B cell (primary cell): Measurements from ENCODE around the gene MYL11. TPM values are rescaled to one million over a fixed set of nuclear protein-coding genes. Genes with fewer than 3 reads are reported as not detected.

Source experiments
- ATAC-seq: fragments of 200-7000 bp; cut with Tn5 transposase; one replicate; pipeline ENCODE4 v1.10.0; 2021; ENCODE audit warnings: low read depth, mild to moderate bottlenecking, moderate number of reproducible peaks, moderate library complexity
- CTCF ChIA-PET: fragments of 350-600 bp; sonication (Branson Sonifier 250); formaldehyde crosslinking; loops from one replicate; lab custom pipeline; 2021; ENCODE audit warnings: antibody characterized with exemption, inconsistent platforms; lab: Charles Lee
- POLR2A ChIA-PET: fragments of 350-600 bp; sonication (Branson Sonifier 250); formaldehyde crosslinking; loops from one replicate; lab custom pipeline; 2021; ENCODE audit warnings: antibody characterized with exemption; lab: Charles Lee
- DNase-seq: peaks from one replicate; pipeline ENCODE4 v3.0.0; 2013
- H2AFZ ChIP-seq: 2 replicates; pipeline ENCODE4 v1.6.1; 2012; ENCODE audit warnings: mild to moderate bottlenecking, low read depth, low read length; ENCODE audit not compliant: insufficient read depth, poor library complexity, severe bottlenecking
- H3K27ac ChIP-seq, 2 donors: 1 replicate in 1 of 2; 2 replicates in 1 of 2; pipeline ENCODE4 v1.5.1; 2012 to 2013; ENCODE audit warnings: low read length in 2 of 2, mild to moderate bottlenecking in 2 of 2, moderate library complexity in 1 of 2
- H3K27me3 ChIP-seq, 4 experiments: fragments of 200-600 bp in 1 of 4; sonication (generic) in 1 of 4; replicated peaks in 1 of 4; 1 replicate in 2 of 4; 2 replicates in 2 of 4; pipeline versions ENCODE4 v1.6.1 to v1.7.0; 2013 to 2016; ENCODE audit warnings: low read length in 3 of 4, mild to moderate bottlenecking in 2 of 4, mixed read lengths in 1 of 4, moderate library complexity in 1 of 4; ENCODE audit not compliant: insufficient read depth in 4 of 4, control insufficient read depth in 3 of 4; ENCODE audit errors: control extremely low read depth in 1 of 4
- H3K36me3 ChIP-seq, 2 experiments: replicated peaks in 1 of 2; 1 replicate in 1 of 2; 2 replicates in 1 of 2; pipeline versions ENCODE4 v1.6.1 to v1.7.1; 2013; ENCODE audit warnings: low read length in 1 of 2; ENCODE audit not compliant: insufficient read depth in 2 of 2, control insufficient read depth in 1 of 2; ENCODE audit errors: control extremely low read depth in 1 of 2, extremely low read depth in 1 of 2
- H3K4me1 ChIP-seq, 2 donors: fragments of 200-600 bp in 1 of 2; sonication (generic) in 1 of 2; 1 replicate in 1 of 2; 2 replicates in 1 of 2; pipeline versions ENCODE4 v1.5.1 to v1.6.1; 2013 to 2017; ENCODE audit warnings: low read length in 2 of 2; ENCODE audit not compliant: control insufficient read depth in 2 of 2, insufficient read depth in 2 of 2
- H3K4me2 ChIP-seq: replicated peaks from 2 replicates; pipeline ENCODE3; 2012; ENCODE audit warnings: mild to moderate bottlenecking, low read depth, low read length; ENCODE audit not compliant: poor library complexity, severe bottlenecking
- H3K4me3 ChIP-seq, 5 experiments: fragments of 200-600 bp in 1 of 5; sonication (generic) in 1 of 5; 1 replicate in 3 of 5; 2 replicates in 2 of 5; pipeline versions ENCODE4 v1.5.1 to v1.7.0; 2011 to 2016; ENCODE audit warnings: low read length in 4 of 5, mild to moderate bottlenecking in 4 of 5, low read depth in 2 of 5, control low read depth in 1 of 5, moderate library complexity in 1 of 5; ENCODE audit not compliant: insufficient read depth in 1 of 5; ENCODE audit errors: control extremely low read depth in 1 of 5, extremely low read depth in 1 of 5
- H3K79me2 ChIP-seq: fragments of 200-600 bp; sonication (generic); one replicate; pipeline ENCODE4 v1.6.0; 2016; ENCODE audit warnings: low read length; ENCODE audit not compliant: control insufficient read depth, insufficient read depth
- H3K9ac ChIP-seq: fragments of 200-600 bp; sonication (generic); 2 replicates; pipeline ENCODE4 v1.6.1; 2017; ENCODE audit warnings: mild to moderate bottlenecking, low read length, moderate library complexity
- H3K9me3 ChIP-seq, 3 donors: one replicate each; pipeline versions ENCODE4 v1.6.1 to v1.7.1; 2013; ENCODE audit warnings: low read length in 2 of 3; ENCODE audit not compliant: control insufficient read depth in 2 of 3, insufficient read depth in 1 of 3; ENCODE audit errors: control extremely low read depth in 1 of 3
- H4K20me1 ChIP-seq: 2 replicates; pipeline ENCODE4 v1.6.0; 2012; ENCODE audit warnings: mild to moderate bottlenecking, low read length; ENCODE audit not compliant: insufficient read depth, control insufficient read depth, poor library complexity, severe bottlenecking
- H3K27ac Mint-ChIP-seq: one replicate; pipeline ENCODE4 v1.8.0; 2021; ENCODE audit warnings: mixed read lengths
- H3K27me3 Mint-ChIP-seq: one replicate; pipeline ENCODE4 v1.8.0; 2021; ENCODE audit warnings: mixed read lengths
- H3K4me1 Mint-ChIP-seq: one replicate; pipeline ENCODE4 v1.8.0; 2021; ENCODE audit warnings: mixed read lengths
- H3K4me3 Mint-ChIP-seq: one replicate; pipeline ENCODE4 v1.8.0; 2021; ENCODE audit warnings: mixed read lengths
- H3K9me3 Mint-ChIP-seq: one replicate; pipeline ENCODE4 v1.8.0; 2022; ENCODE audit warnings: mixed read lengths; ENCODE audit not compliant: insufficient read depth
- CTCF ChIP-seq: fragments of 200-600 bp; IDR thresholded peaks from one replicate; pipeline ENCODE4 v1.8.0; 2022; ENCODE audit warnings: antibody characterized with exemption, mild to moderate bottlenecking
- EZH2 ChIP-seq: IDR thresholded peaks from 2 replicates; pipeline ENCODE4 v1.6.1; 2012; ENCODE audit warnings: borderline replicate concordance, low read depth, mild to moderate bottlenecking, moderate library complexity, low read length; ENCODE audit not compliant: insufficient read depth, poor library complexity, severe bottlenecking
- WGBS: methylation state at CpG from one replicate; pipeline ENCODE4 v1.1.5; 2013; ENCODE audit warnings: missing lambda C conversion rate; ENCODE audit not compliant: insufficient coverage; 5-methylcytosine and 5-hydroxymethylcytosine counted together
- intact Hi-C: fragments of 100-400 bp; cut with micrococcal nuclease; formaldehyde crosslinking; loops from one replicate; pipeline ENCODE4 v1.10.0; 2022
- polyA plus RNA-seq: library from polyadenylated mRNA; depleted of rRNA; stranded (reverse); fragments of >200 nt; gene quantifications from 2 replicates; pipeline ENCODE4 v1.2.3, GENCODE V29; 2012
- total RNA-seq, 2 donors: library from RNA; stranded (reverse); fragments of 120-200 nt in 1 of 2; gene quantifications; 1 replicate in 1 of 2; 2 replicates in 1 of 2; pipeline versions ENCODE4 v1.2.3 to v1.2.4, GENCODE V29; 2013 to 2022

MYL11 gene
- total and polyA plus RNA-seq, 2 donors (not counting 1 experiment from before 2014, with no cell fraction given): 3.6 TPM; not detected in 1

GRCh38 chr16:30382111-30382881, 7.7 kb downstream of the MYL11 start, which contains the start of gene SEPTIN1:
Gene SEPTIN1, minus strand, starts transcription at chr16:30382561. Its CDS starts 19 bp downstream, at chr16:30382542.
- H3K4me3 ChIP-seq: peak within 1 kb of the TSS; percentile 17 to 73 (median 66)
- TF ChIP-seq EZH2 (no peak), CTCF (no peak)
- H2AFZ ChIP-seq: peak within 1 kb of the TSS; percentile 84
- DNase-seq: peak; percentile 84
- Mint-ChIP-seq H3K27ac (peak within 1 kb of the TSS; percentile 98), H3K9me3 (no peaks in the 10 kb centered on the region), H3K4me3 (peak within 1 kb of the TSS; percentile 90), H3K4me1 (peaks cover 48% of the 10 kb centered on the region), H3K27me3 (no peaks in the 10 kb centered on the region)
- H3K4me1 ChIP-seq: peaks cover 30 to 60% of the 10 kb centered on the region in 2 donors
- intact Hi-C loops: loop anchor here (1.0 kb wide), 3 partner anchors 12 to 27 kb away; partner anchors contain the start of genes TBC1D10B and ZNF48
- peak within 1 kb of the TSS; percentile 72 to 100 for H3K27ac ChIP-seq
- no peaks in the 10 kb centered on the region for H3K9me3 ChIP-seq
- 8% methylated on average over 6 of the region's 12 CpGs for WGBS
- H3K27me3 ChIP-seq: no peaks in the 10 kb centered on the region
- peak; percentile 25 for ATAC-seq
- peaks cover 45% of the 10 kb centered on the region for H3K79me2 ChIP-seq
- H4K20me1 ChIP-seq: no peaks in the 10 kb centered on the region
- H3K9ac ChIP-seq: peak within 1 kb of the TSS; percentile 72
- CTCF ChIA-PET: interaction anchor here (0.8 to 2.3 kb wide), 11 partner anchors 11 to 228 kb away, joined by 3 to 18 read pairs (median 5); partner anchors contain the start of genes DCTPP1, TBC1D10B, ZNF48 and ZNF689
- peak within 1 kb of the TSS; percentile 83 for H3K4me2 ChIP-seq
- POLR2A ChIA-PET: interaction anchor here (0.7 to 2.6 kb wide), 15 partner anchors 9 to 592 kb away, joined by 3 to 51 read pairs (median 3); partner anchors contain the start of genes CORO1A, KIF22, TBC1D10B and ZNF48
- peaks cover 0 to 2% of the 10 kb centered on the region in 2 experiments for H3K36me3 ChIP-seq
